Activated T-helper 1 cell treated with anti-CD3 and anti-CD28 coated beads, Interleukin-2, amount 50 U/mL, for 16 hours (primary cell): Measurements from ENCODE around the gene PDE4D.
"Not testable (repeated sequence)": the region's sequence is repeated elsewhere in the genome, so short reads cannot be mapped to it uniquely, and the experiment has no call there.

ENCODE experiments used
- DNase-seq, 2 donors: peaks; one replicate each; pipeline ENCODE4 v3.0.0-alpha.2; 2020; ENCODE audit warnings: low read depth in 1 of 2, low spot score in 1 of 2

The PDE4D gene

GRCh38 chr5:59769832-59770231 lies 123.7 kb downstream of the PDE4D start:
- DNase-seq, result no peak

GRCh38 chr5:59769041-59769360 lies 124.5 kb downstream of the PDE4D start:
- no peak for DNase-seq

- no peak for DNase-seq
Observed at GRCh38 chr5:59768152-59769040, 125.1 kb downstream of the PDE4D start.

GRCh38 chr5:59767681-59768151 lies 125.8 kb downstream of the PDE4D start:
- no peak for DNase-seq

- no peak for DNase-seq
Observed at GRCh38 chr5:59767211-59767605, 126.3 kb downstream of the PDE4D start.

GRCh38 chr5:59766427-59767210 lies 126.9 kb downstream of the PDE4D start:
- no peak for DNase-seq

- DNase-seq, result no peak
Observed at GRCh38 chr5:59765446-59765845, 128.1 kb downstream of the PDE4D start.

GRCh38 chr5:59764361-59764760 lies 129.2 kb downstream of the PDE4D start:
- DNase-seq, result no peak

- DNase-seq, result no peak
Observed at GRCh38 chr5:59763541-59763940, 130.0 kb downstream of the PDE4D start.

- not testable (repeated sequence) for DNase-seq
Observed at GRCh38 chr5:59762232-59762631, 131.3 kb downstream of the PDE4D start.

GRCh38 chr5:59760785-59761348 lies 132.7 kb downstream of the PDE4D start:
- DNase-seq, result no peak

GRCh38 chr5:59759600-59760351 lies 133.8 kb downstream of the PDE4D start:
- DNase-seq, result no peak

GRCh38 chr5:59758566-59758965 lies 135.0 kb downstream of the PDE4D start:
- DNase-seq, result no peak

GRCh38 chr5:59757442-59757841 lies 136.1 kb downstream of the PDE4D start:
- DNase-seq, result no peak

- no peak for DNase-seq
Observed at GRCh38 chr5:59756373-59757035, 137.0 kb downstream of the PDE4D start.

GRCh38 chr5:59755476-59755875 lies 138.1 kb downstream of the PDE4D start:
- no peak for DNase-seq

- DNase-seq, result no peak
Observed at GRCh38 chr5:59753599-59753998, 139.9 kb downstream of the PDE4D start.

GRCh38 chr5:59749782-59750520 lies 143.6 kb downstream of the PDE4D start:
- DNase-seq, result no peak

- not testable (repeated sequence) for DNase-seq
Observed at GRCh38 chr5:59748036-59748663, 145.4 kb downstream of the PDE4D start.
